SKM-1 (cell line): ENCODE data around the gene LEFTY2.
"Not testable (repeated sequence)": the region's sequence is repeated elsewhere in the genome, so short reads cannot be mapped to it uniquely, and the experiment has no call there.

ENCODE experiments used
- DNase-seq: peaks from one replicate; lab custom pipeline; 2025; ENCODE audit not compliant: unreplicated experiment; lab: John Stamatoyannopoulos, UW

LEFTY2 gene

GRCh38 chr1:225941187-225941941 lies at the start of gene LEFTY2:
Gene LEFTY2 (minus strand): TSS chr1:225941220. CDS start chr1:225941140, 80 bp downstream.
- no peak for DNase-seq

GRCh38 chr1:225987491-225988316 lies 46.7 kb upstream of the LEFTY2 start:
- peak; percentile 58 for DNase-seq

- no peak for DNase-seq
Measured at GRCh38 chr1:225981714-225982113, 40.7 kb upstream of the LEFTY2 start.

- no peak for DNase-seq
Measured at GRCh38 chr1:225980005-225980836, 39.2 kb upstream of the LEFTY2 start.

GRCh38 chr1:225979421-225979820 lies 38.4 kb upstream of the LEFTY2 start:
- DNase-seq = no peak

GRCh38 chr1:225977937-225978748 lies 37.1 kb upstream of the LEFTY2 start:
- no peak for DNase-seq

- not testable (repeated sequence) for DNase-seq
Measured at GRCh38 chr1:225975146-225975545, 34.1 kb upstream of the LEFTY2 start.

- no peak for DNase-seq
Measured at GRCh38 chr1:225974454-225974853, 33.4 kb upstream of the LEFTY2 start.

GRCh38 chr1:225973158-225973557 lies 32.1 kb upstream of the LEFTY2 start:
- no peak for DNase-seq

GRCh38 chr1:225972344-225973152 lies 31.5 kb upstream of the LEFTY2 start:
- DNase-seq = no peak

GRCh38 chr1:225970592-225971157 lies 29.7 kb upstream of the LEFTY2 start:
- DNase-seq = not testable (repeated sequence)

- DNase-seq = not testable (repeated sequence)
Measured at GRCh38 chr1:225969751-225970150, 28.7 kb upstream of the LEFTY2 start.

GRCh38 chr1:225965231-225965630 lies 24.2 kb upstream of the LEFTY2 start:
- no peak for DNase-seq

GRCh38 chr1:225963735-225964530 lies 22.9 kb upstream of the LEFTY2 start:
- no peak for DNase-seq

- no peak for DNase-seq
Measured at GRCh38 chr1:225962440-225962975, 21.5 kb upstream of the LEFTY2 start.

- no peak for DNase-seq
Measured at GRCh38 chr1:225961659-225962439, 20.8 kb upstream of the LEFTY2 start.

GRCh38 chr1:225958041-225958440 lies 17.0 kb upstream of the LEFTY2 start:
- no peak for DNase-seq
